ENCODE results near the gene SEZ6L.

Gene SEZ6L

GRCh38 chr22:26251869-26252268 lies 82.6 kb downstream of the SEZ6L start:
- no peak for DNase-seq

GRCh38 chr22:26259510-26259909 lies 90.2 kb downstream of the SEZ6L start:
- DNase-seq, result no peak

- no peak for DNase-seq
Observed at GRCh38 chr22:26264162-26264561, 94.9 kb downstream of the SEZ6L start.

- no peak for DNase-seq
Observed at GRCh38 chr22:26265281-26265680, 96.0 kb downstream of the SEZ6L start.

- DNase-seq, result no peak
Observed at GRCh38 chr22:26265909-26266308, 96.6 kb downstream of the SEZ6L start.

- no peak for DNase-seq
Observed at GRCh38 chr22:26267856-26268255, 98.6 kb downstream of the SEZ6L start.

- no peak for DNase-seq
Observed at GRCh38 chr22:26269572-26269971, 100.3 kb downstream of the SEZ6L start.

- DNase-seq, result no peak
Observed at GRCh38 chr22:26271427-26271826, 102.2 kb downstream of the SEZ6L start.

GRCh38 chr22:26273011-26273675 lies 103.9 kb downstream of the SEZ6L start:
- DNase-seq, result no peak

- no peak for DNase-seq
Observed at GRCh38 chr22:26276529-26277160, 107.4 kb downstream of the SEZ6L start.

GRCh38 chr22:26281941-26282340 lies 112.7 kb downstream of the SEZ6L start:
- no peak for DNase-seq

GRCh38 chr22:26283330-26283729 lies 114.1 kb downstream of the SEZ6L start:
- DNase-seq, result no peak

- no peak for DNase-seq
Observed at GRCh38 chr22:26285632-26286031, 116.4 kb downstream of the SEZ6L start.

- no peak for DNase-seq
Observed at GRCh38 chr22:26286091-26286820, 117.0 kb downstream of the SEZ6L start.

GRCh38 chr22:26287382-26288225 lies 118.3 kb downstream of the SEZ6L start:
- DNase-seq, result no peak

GRCh38 chr22:26289611-26290101 lies 120.4 kb downstream of the SEZ6L start:
- no peak for DNase-seq

GRCh38 chr22:26291940-26292666 lies 122.8 kb downstream of the SEZ6L start:
- no peak for DNase-seq

- no peak for DNase-seq
Observed at GRCh38 chr22:26292667-26292995, 123.4 kb downstream of the SEZ6L start.

- no peak for DNase-seq
Observed at GRCh38 chr22:26295563-26296126, 126.4 kb downstream of the SEZ6L start.

GRCh38 chr22:26298605-26299310 lies 129.5 kb downstream of the SEZ6L start:
- DNase-seq, result no peak

- no peak for DNase-seq
Observed at GRCh38 chr22:26302726-26303125, 133.5 kb downstream of the SEZ6L start.

Measured in activated CD4-positive, alpha-beta T cell treated with anti-CD3 and anti-CD28 coated beads, Interleukin-2, amount 50 U/mL, for 4 hours (primary cell).